Measurements from ENCODE around the gene FCER1G.

DNA sequence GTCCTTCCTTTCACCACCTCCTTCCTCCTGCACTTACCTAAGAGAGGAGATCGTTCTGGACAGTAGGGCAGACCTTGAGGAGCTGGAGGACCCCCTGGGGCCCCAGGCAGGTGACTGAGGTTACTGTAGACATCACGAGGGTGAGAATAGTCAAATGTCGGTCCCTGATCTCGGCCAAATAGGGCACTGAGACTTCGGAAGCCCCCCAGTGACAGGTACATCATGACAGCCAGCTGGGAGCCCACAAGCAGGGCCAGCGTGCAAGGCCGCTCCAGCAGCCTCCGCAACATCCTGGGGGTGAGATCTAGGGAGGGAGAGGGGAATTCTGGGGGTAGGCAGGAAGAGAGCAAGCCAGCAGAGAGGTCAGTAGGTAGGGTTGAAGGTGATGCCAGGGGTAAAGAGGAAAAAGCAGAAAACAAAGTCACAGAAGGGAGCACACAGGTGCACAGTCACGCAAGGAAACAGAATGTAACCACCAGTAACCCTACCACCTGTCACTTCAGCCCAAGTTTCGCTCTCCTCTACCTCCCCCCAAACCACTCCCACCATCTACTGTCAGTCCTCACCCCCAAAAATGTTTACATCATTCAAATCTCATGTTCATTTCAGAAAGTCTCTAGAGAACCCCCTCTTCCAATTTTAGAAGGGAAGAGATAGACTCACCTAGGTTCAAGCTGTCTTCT lies 39.2 kb upstream of the FCER1G start:
- TF ChIP-seq POLR2A (IDR thresholded peaks at IDR 0.05) (no peak), CTCF (IDR thresholded peaks at IDR 0.05) (no peak)
